NT2/D1 (cell line): ENCODE data around the gene SMDT1.

Source experiments
- DNase-seq: peaks from one replicate; pipeline ENCODE4 v3.0.0-alpha.2; 2011; ENCODE audit warnings: low read depth, low spot score
- H3K27me3 ChIP-seq: 2 replicates; pipeline ENCODE4 v1.6.0; 2011; ENCODE audit warnings: mild to moderate bottlenecking; ENCODE audit not compliant: insufficient read length, insufficient read depth
- H3K36me3 ChIP-seq: 2 replicates; pipeline ENCODE4 v1.6.1; 2011; ENCODE audit warnings: mild to moderate bottlenecking, low read length, mixed read lengths; ENCODE audit not compliant: insufficient read depth, insufficient read length
- H3K4me1 ChIP-seq: 2 replicates; pipeline ENCODE4 v1.5.1; 2011; ENCODE audit not compliant: insufficient read depth, insufficient read length
- H3K4me3 ChIP-seq: 2 replicates; pipeline ENCODE4 v1.5.1; 2011; ENCODE audit warnings: low read depth; ENCODE audit not compliant: insufficient read length
- H3K9ac ChIP-seq: 2 replicates; pipeline ENCODE4 v1.6.0; 2011; ENCODE audit warnings: low read depth; ENCODE audit not compliant: insufficient read length
- H3K9me3 ChIP-seq: 2 replicates; pipeline ENCODE4 v1.5.1; 2011; ENCODE audit warnings: mild to moderate bottlenecking, low read length; ENCODE audit not compliant: insufficient read depth
- SUZ12 ChIP-seq: IDR thresholded peaks from 2 replicates; pipeline ENCODE4 v1.6.1; 2011; ENCODE audit not compliant: insufficient read length, insufficient read depth; ENCODE audit errors: extremely low read depth
- YY1 ChIP-seq: IDR thresholded peaks from 2 replicates; pipeline ENCODE4 v1.6.1; 2011; ENCODE audit not compliant: insufficient read length, insufficient read depth
- ZNF274 ChIP-seq: IDR thresholded peaks from 2 replicates; pipeline ENCODE4 v1.6.1; 2011; ENCODE audit warnings: mild to moderate bottlenecking, low read depth, low read length

SMDT1 gene

GRCh38 chr22:42079319-42080251, at the start of gene SMDT1:
SMDT1 (plus strand) TSS chr22:42079700; CDS start chr22:42079769, 69 bp downstream.
- peak; percentile 90 for DNase-seq
- Histone ChIP-seq H3K9ac (peak within 1 kb of the TSS; percentile 81), H3K36me3 (peaks cover 50% of the 10 kb centered on the region), H3K4me3 (peak within 1 kb of the TSS; percentile 82), H3K27me3 (no peaks in the 10 kb centered on the region), H3K9me3 (peaks cover 9% of the 10 kb centered on the region; the same call in 1 of the 2 replicates), H3K4me1 (no peaks in the 10 kb centered on the region)
- TF ChIP-seq ZNF274, result no peak
- no peak for TF ChIP-seq SUZ12
- peak; percentile 75 for TF ChIP-seq YY1

- no peaks in the 10 kb centered on the region for H3K36me3 ChIP-seq
- H3K4me3 ChIP-seq, result no peak overlapping the region
- H3K4me1 ChIP-seq, result no peaks in the 10 kb centered on the region
- H3K9ac ChIP-seq, result no peak overlapping the region
- H3K9me3 ChIP-seq, result peaks cover 19% of the 10 kb centered on the region; the same call in 1 of the 2 replicates
- no peaks in the 10 kb centered on the region for H3K27me3 ChIP-seq
- DNase-seq, result no peak
- TF ChIP-seq SUZ12, result no peak
- no peak for TF ChIP-seq ZNF274
- no peak for TF ChIP-seq YY1
These were observed 46.0 kb upstream of the SMDT1 start for GRCh38 chr22:42033263-42034181.

GRCh38 chr22:42035256-42035655, 44.2 kb upstream of the SMDT1 start:
- no peak overlapping the region for H3K4me3 ChIP-seq
- H3K36me3 ChIP-seq, result no peaks in the 10 kb centered on the region
- H3K27me3 ChIP-seq, result no peaks in the 10 kb centered on the region
- H3K9me3 ChIP-seq, result peaks cover 19% of the 10 kb centered on the region; the same call in 1 of the 2 replicates
- H3K9ac ChIP-seq, result no peak overlapping the region
- no peak for DNase-seq
- no peak for TF ChIP-seq ZNF274
- TF ChIP-seq YY1, result no peak
- TF ChIP-seq SUZ12, result no peak
- no peaks in the 10 kb centered on the region for H3K4me1 ChIP-seq

- no peak overlapping the region for H3K9ac ChIP-seq
- no peak for TF ChIP-seq SUZ12
- no peak for TF ChIP-seq YY1
- TF ChIP-seq ZNF274, result no peak
- H3K36me3 ChIP-seq, result no peaks in the 10 kb centered on the region
- H3K4me3 ChIP-seq, result no peak overlapping the region
- no peak for DNase-seq
- H3K4me1 ChIP-seq, result no peaks in the 10 kb centered on the region
- H3K27me3 ChIP-seq, result no peaks in the 10 kb centered on the region
- peaks cover 22% of the 10 kb centered on the region for H3K9me3 ChIP-seq
These were observed 40.2 kb upstream of the SMDT1 start for GRCh38 chr22:42039271-42039670.

- no peak for DNase-seq
- Histone ChIP-seq H3K4me3 (no peak overlapping the region), H3K27me3 (no peaks in the 10 kb centered on the region), H3K9ac (no peak overlapping the region), H3K9me3 (peaks cover 18% of the 10 kb centered on the region), H3K36me3 (no peaks in the 10 kb centered on the region), H3K4me1 (no peaks in the 10 kb centered on the region)
- TF ChIP-seq ZNF274 (no peak), SUZ12 (no peak), YY1 (no peak)
These were observed 37.7 kb upstream of the SMDT1 start for GRCh38 chr22:42041784-42042183.

GRCh38 chr22:42050641-42051180, 28.8 kb upstream of the SMDT1 start:
- no peak overlapping the region for H3K9ac ChIP-seq
- no peak for DNase-seq
- no peaks in the 10 kb centered on the region for H3K4me1 ChIP-seq
- no peaks in the 10 kb centered on the region for H3K36me3 ChIP-seq
- no peaks in the 10 kb centered on the region for H3K27me3 ChIP-seq
- TF ChIP-seq YY1 (no peak), SUZ12 (no peak)
- H3K9me3 ChIP-seq, result no peaks in the 10 kb centered on the region
- H3K4me3 ChIP-seq, result no peak overlapping the region
